D721Med (cell line): ENCODE measurements around the gene NOP16.

ENCODE experiments used
- DNase-seq: peaks from one replicate; pipeline ENCODE4 v3.0.0; 2011; ENCODE audit warnings: low spot score; ENCODE audit not compliant: insufficient read length
- FAIRE-seq: peaks from 2 replicates; lab custom pipeline; 2011; peaks lifted over from hg19 to GRCh38; lab: Jason Lieb, UNC
- TF ChIP-seq, protein P1 (sequence below): IDR thresholded peaks from 2 replicates; pipeline ENCODE4 v1.5.1; 2012; ENCODE audit warnings: mild to moderate bottlenecking, control low read depth; ENCODE audit not compliant: insufficient read depth; ENCODE audit errors: missing control alignments

Gene NOP16

DNA sequence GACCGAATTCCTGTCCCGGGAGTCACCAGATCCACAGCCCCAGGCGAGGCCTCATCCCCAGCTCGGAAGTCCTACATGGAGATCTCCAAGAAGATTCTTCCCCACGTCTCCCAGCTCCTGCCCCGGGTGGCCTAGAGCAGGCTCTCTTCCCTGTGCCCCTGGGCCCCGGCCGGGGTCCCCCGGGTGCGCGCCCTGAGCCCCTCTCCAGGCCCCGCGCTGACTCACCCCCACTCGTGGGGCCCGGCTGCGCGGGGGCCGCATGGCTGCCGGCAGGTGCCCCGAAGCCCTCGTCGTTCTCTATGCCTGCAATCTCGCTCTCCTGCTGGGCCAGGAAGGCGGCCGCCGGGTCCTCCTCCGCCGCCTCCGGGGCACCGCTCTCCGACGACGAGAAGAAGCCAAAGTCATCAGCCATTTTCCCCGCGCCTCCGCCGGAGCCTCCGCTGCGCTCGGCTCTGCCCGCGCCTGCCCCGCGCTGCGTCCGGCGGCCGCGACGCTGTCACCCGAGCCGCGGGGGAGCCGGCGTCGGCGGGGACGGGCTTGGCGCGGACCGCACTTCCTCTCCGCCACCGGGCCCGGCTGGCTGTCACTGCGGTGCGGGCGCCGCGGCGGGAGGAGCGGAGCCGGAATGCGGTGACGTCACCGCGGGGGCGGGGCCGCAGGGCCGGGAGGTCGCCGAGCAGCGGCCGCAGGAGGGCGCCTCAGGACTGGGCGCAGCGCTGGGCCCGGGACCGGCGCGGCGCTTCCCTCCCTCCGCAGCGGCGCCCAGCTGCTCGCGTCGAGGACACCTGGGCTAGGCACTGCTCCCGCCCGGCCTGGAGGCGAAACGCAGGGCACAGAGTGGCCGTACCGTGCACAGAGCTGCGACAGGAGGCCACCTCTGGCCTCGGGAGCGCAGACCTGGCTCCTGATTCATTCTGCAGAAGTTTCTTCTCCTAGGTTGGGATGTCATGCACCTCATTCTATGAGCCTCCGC, 27.8 kb upstream of the NOP16 start, which contains the start of gene CLTB:
CLTB (minus strand) TSS at position 588 of the 973 bp plus-strand sequence; CDS start at position 412, 176 bp downstream.
- FAIRE-seq (no peak), DNase-seq (peak; percentile 85)
- TF ChIP-seq, protein P1, sequence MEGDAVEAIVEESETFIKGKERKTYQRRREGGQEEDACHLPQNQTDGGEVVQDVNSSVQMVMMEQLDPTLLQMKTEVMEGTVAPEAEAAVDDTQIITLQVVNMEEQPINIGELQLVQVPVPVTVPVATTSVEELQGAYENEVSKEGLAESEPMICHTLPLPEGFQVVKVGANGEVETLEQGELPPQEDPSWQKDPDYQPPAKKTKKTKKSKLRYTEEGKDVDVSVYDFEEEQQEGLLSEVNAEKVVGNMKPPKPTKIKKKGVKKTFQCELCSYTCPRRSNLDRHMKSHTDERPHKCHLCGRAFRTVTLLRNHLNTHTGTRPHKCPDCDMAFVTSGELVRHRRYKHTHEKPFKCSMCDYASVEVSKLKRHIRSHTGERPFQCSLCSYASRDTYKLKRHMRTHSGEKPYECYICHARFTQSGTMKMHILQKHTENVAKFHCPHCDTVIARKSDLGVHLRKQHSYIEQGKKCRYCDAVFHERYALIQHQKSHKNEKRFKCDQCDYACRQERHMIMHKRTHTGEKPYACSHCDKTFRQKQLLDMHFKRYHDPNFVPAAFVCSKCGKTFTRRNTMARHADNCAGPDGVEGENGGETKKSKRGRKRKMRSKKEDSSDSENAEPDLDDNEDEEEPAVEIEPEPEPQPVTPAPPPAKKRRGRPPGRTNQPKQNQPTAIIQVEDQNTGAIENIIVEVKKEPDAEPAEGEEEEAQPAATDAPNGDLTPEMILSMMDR, result peak; percentile 69

DNA sequence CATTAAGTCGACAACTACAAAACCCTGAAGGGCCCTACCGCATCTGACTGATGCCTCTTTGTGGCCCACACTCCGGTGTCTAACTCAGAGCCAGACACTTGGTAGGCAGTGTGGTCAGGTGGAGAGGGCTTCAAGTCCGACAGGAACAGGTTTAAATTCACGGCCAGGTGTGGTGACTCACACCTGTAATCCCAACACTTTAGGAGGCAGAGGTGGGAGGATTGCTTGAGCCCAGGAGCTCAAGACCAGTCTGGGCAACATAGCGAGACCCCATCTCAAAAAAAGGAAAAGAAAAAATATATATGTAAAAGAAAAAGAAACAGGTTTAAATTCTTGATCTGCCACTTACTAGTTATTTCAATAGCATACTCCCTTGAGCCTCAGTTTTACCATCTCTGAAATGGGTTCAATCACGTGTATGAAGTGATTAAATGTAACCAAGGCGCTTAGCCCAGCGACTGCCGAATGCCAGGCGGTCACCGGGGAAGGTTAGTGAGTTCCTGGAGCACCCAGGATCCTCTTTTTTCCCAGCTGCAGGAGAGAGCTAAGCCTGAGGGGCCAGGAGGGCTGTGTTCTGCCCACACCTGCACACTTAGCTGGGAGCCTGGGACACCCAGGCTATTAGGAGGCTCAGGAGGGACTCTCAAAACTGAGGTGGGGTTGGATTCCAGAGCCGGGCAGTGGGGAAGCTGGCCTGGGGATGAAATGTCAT, 27.0 kb upstream of the NOP16 start:
- DNase-seq, result no peak
- FAIRE-seq, result no peak
- TF ChIP-seq, protein P1, result no peak

DNA sequence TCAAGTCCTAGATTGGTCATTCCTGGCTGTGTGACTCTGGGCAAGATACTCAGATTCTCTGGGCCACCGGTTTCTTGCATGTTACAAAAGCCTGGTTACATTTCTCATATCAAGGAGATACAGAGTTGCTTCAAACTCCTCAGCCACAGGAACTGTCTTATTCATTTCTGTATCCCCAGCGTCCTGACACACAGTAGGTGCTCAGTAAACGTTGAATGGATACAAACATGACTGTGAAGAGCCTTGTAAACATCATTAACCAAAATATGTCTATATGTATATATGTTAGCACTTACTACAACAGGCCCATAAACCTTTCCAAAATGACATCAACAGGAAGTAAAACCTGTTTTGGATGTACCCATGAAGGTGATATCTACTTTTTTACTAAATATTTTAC, 26.3 kb upstream of the NOP16 start:
- no peak for DNase-seq
- FAIRE-seq, result no peak
- TF ChIP-seq, protein P1, result no peak

DNA sequence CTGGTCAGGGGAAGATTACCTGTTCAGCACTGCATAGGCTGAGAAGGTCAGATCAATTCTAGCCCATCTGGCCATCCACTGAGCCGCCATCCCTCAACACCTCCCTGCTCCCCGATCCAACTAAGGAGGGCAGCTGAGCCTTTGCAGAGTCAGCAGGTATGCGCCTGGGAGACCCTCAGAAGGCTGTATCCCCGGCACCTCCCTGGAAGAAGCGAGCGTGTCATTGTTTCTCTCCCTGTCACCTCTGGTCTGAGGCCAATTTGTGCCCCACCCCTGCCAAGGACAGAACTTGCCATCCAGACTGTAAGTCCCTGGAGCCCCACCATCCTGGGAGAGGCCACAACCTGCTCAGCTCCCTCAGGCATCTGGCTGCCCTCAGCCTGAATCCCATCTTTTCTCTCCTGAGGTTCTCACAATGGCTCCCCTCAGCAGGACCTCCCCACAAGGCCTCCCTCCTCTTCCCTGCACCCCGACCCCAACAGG, 25.4 kb upstream of the NOP16 start:
- TF ChIP-seq, protein P1, result no peak
- FAIRE-seq, result no peak
- no peak for DNase-seq

DNA sequence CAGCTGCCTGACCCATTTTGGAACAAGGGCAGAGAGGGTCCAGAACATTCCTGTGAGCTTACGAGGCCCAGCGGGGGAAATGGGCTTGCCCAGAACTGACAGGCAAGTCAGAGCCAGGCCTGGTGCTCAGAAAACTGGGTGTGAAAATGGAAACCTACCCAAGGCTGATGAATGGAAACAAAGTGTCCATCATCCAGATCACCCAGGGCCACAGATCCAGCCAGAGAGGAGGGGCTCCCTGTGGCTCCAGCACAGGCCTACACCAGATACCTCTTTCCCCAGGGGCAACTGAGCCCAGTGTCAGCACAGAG, 24.8 kb upstream of the NOP16 start:
- TF ChIP-seq, protein P1, result no peak
- FAIRE-seq (no peak), DNase-seq (no peak)

DNA sequence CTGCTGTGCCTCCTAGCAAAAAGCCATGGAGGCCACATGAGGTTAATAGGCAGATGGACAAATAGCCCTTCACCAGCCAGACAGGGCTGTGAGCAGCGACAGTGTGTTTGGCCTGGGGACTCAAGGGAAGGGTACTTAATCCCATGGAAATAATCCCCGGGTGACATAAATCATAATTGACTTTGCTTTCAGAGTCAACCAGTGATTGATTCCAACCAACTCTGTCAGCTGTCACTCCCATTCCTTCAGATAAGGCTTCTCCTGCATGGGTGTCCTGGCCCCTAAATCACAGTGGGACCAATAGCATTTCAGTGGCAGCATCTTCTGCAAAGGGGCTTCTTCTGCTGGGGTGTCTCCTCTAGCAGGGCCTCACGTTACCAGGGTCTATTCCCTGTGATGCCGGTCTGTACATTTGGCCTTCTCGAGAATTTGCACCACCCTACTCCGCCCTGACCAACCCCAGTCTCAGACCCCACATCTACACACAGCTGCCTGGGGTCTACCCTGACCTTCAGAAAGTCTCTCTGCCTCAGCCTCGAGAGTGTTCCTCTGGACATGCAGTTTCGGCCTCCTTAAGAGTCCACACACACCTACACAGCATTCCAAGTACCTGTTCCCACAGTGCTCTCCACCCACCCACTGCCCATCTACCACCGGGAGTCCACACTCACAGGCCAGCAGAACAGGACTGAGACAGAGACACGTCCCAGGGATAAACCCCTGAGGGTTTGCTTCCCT, 24.3 kb upstream of the NOP16 start:
- DNase-seq, result no peak
- FAIRE-seq, result no peak
- TF ChIP-seq, protein P1, result no peak
